HG03520 (cell line): ENCODE data around the gene EFL1.
"Not testable (repeated sequence)": the region's sequence is repeated elsewhere in the genome, so short reads cannot be mapped to it uniquely, and the experiment has no call there.

Experiments
- ATAC-seq: cut with Tn5 transposase; IDR thresholded peaks from one replicate; pipeline ENCODE4 v1.9.1; 2021; ENCODE audit warnings: mild to moderate bottlenecking, moderate library complexity; ENCODE audit not compliant: unreplicated experiment

EFL1 gene

DNA sequence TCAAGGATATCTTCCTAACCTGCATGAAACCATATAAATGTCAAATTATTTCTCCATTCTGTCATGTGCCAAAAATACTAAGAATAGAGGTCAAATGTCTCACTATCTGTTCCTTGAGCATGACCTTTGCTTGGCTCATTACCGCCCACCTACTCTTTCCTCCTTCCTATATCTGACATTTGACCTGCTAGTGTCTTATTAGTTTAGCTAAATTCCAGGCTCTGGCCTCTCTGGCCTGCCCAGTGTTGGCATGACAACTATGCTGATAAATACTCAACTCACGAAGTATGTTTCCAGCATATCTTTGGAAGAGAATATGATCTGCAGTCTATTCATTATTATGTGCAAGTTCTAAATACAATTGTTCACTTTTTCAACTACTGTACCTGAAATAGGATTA lies 58.0 kb downstream of the EFL1 start:
- not testable (repeated sequence) for ATAC-seq

DNA sequence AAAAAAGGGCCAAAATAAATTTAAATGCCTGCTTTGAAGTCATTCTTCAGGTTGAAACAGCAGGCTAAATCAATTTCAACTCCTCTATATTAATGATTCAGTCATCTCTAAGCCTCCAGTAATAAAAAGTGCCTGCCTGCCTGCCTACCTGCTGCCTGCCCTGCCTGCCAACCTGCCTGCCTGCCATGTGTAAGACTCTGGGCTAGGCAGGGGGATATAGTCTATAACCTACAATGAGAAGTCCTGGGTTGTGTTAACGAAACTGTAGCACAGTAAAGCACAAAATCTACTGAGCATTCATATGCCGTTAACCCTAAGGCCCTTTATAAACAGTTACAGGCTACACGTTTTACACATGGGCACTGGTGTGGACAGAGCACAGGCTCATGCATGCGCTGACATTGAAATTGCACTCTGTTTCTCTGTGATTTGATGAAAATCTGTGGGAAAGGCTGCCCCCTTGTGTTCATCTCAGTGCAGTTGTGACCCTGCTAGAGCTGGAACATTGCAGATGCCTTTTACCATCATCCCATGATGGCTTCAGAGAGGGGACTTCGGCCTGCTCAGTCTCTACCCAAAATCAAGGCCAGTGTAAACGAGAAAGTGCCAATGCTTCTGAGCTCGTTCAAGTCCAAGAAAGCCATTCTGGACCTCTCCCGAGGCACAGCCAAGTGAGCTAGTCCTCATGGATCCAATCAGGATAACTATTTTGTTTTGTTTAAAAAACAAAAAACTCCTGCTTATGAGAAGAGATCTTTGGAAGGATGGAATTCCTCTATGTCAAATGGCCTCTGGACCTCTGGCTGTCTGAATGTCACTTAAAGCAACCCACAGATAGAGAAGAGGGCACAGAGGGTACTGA lies 64.6 kb downstream of the EFL1 start:
- peak; percentile 79 for ATAC-seq

DNA sequence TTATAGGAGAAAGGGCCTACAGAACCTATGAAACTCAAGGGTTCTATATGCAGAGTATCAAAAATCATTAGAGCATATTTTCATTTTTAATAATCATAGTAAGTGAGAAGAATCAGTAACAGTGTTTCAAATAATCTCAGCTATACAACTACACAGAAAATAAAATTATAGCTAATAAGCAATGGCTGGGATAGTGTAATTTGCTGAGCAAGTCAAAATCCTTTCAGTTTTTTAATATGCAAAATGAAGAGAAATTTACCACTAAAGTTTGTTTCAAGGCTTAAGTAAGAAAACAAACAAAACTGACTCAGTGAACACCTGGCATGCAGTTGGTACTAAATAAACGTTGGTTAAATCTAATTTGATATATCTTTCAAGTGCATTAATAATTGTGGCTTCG lies 66.2 kb downstream of the EFL1 start:
- ATAC-seq: no peak

GRCh38 chr15:82195818-82196217 lies 66.7 kb downstream of the EFL1 start:
- not testable (repeated sequence) for ATAC-seq

- not testable (repeated sequence) for ATAC-seq
Measured at GRCh38 chr15:82194488-82194887, 68.0 kb downstream of the EFL1 start.

- ATAC-seq: not testable (repeated sequence)
Measured at GRCh38 chr15:82193435-82193834, 69.1 kb downstream of the EFL1 start.

- not testable (repeated sequence) for ATAC-seq
Measured at GRCh38 chr15:82192394-82192793, 70.1 kb downstream of the EFL1 start.

GRCh38 chr15:82186719-82187406 lies 75.7 kb downstream of the EFL1 start:
- ATAC-seq: peak; percentile 91

DNA sequence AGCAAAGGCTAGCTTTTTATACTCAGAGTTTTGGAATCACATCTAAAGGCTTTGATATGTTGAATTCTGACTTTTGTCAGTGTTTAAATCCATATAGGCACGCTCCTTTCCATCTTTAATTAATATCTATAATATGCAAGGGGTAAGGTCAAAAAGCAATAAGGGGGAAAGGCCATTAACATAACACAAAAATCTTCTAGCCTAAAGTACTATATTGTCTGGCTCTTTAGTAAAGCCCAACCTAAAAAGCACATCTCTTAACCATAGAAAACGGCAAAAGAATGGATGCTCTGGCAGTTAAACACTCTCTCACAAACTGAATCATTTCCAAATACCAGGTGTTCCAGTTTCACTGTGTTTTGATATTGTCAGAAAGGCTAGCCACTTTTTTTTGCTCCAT lies 76.4 kb downstream of the EFL1 start:
- no peak for ATAC-seq

- no peak for ATAC-seq
Measured at GRCh38 chr15:82184776-82185175, 77.8 kb downstream of the EFL1 start.

GRCh38 chr15:82184355-82184754 lies 78.2 kb downstream of the EFL1 start:
- no peak for ATAC-seq

GRCh38 chr15:82183121-82184031 lies 79.2 kb downstream of the EFL1 start:
- ATAC-seq: no peak

GRCh38 chr15:82181371-82181770 lies 81.2 kb downstream of the EFL1 start:
- ATAC-seq: no peak

DNA sequence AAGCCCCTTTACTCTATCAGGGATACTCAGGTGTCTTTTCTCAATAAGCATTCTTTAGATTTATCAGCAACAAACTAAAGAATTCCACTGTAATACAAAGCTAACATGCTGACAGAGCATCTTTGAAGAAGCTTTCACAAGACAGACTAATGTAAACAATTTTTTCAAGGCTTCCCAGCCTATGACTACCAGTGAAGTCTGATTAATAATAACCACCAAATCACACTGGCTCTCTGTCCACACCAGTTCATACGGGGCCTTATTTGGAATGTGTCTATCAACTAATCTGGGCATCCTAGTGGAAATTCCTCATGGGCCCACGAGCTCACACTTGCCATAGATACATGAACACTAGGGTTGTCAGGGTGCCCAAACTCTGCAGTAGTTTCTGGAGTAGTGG lies 84.5 kb downstream of the EFL1 start:
- ATAC-seq: no peak

DNA sequence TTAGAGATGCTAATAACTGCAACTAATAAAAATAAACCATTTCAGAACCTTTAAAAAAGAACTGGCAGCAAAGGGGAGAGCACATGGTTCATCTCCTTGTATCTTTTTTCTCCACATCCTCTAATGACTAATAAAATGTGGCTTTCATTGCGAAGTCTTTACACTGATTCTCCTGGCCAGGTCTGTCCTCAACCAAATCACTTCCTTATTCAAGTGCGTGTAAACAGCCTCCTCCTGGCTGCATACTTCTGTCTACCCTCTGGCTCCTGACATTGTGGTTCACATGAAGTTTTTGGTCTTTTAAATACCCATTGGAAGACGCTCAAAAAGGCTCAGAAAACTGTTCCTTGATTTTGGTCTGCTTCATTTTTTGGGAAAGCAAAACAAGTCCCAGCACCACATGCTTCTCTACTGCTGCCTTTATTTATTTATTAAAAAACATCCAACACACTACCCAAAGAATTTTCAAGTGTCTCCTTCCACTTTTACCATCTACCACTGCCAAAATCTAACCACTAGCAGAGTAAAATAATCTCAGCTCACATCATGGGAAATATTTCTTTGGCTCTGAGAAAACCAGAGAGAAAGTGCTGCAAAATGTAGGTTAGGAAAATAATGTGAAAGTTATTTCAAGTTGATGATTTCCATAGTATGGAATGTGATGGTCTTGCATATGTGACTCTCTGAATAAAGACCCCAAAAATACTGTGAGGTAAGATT lies 85.1 kb downstream of the EFL1 start:
- no peak for ATAC-seq

- no peak for ATAC-seq
Measured at GRCh38 chr15:82176542-82176941, 86.0 kb downstream of the EFL1 start.

DNA sequence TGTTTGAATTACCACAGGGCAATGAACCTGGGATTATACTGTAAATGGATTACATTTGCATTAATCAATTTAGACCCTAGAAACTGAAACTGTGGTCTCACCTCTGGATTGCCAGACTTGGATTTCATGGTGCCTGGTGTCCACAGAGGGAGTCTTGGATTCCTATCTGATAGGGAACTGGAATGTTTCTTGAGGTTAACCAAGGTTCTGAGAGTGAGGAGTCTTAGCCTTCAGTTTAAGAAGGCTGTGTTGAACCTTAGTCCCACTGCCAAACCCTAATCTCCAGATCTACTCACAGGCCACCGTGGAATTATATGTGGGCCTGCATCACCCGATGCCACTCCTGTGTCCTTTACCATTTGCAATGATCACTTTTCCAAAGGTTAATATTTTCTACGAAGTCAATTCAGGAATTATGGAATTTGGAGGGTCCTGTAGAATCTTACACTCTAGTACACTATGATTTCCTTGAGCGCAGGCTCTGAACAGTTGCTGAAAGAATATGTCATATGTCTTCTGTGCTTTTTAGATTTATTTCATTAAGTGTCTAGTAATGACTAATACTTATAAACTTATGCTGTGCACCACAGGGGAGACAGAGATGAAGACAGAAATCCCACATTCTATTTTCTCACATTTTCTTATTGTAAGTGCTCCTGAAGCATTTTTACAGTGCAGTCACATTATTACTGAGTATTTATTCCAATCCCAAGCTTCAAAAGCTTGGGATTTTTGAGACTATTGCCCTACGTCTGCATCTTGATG lies 87.9 kb downstream of the EFL1 start:
- no peak for ATAC-seq

DNA sequence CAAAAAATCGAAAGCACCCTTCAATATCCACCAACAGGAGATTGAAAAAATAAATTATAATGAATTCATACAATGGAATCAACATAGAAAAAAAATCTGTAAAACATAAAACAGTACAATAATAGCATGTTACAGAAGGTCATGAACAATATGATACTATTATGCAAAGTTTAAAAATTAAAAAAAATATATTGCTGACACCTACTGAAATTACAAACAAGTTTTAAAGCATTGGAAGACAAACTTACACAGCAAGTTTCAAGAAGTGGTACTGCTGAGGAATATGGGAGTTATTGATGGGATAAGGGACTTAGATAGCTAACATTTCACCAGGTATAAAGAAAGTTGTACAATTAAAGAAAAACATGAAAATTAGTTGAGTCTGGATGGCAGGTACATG lies 89.4 kb downstream of the EFL1 start:
- ATAC-seq: no peak

DNA sequence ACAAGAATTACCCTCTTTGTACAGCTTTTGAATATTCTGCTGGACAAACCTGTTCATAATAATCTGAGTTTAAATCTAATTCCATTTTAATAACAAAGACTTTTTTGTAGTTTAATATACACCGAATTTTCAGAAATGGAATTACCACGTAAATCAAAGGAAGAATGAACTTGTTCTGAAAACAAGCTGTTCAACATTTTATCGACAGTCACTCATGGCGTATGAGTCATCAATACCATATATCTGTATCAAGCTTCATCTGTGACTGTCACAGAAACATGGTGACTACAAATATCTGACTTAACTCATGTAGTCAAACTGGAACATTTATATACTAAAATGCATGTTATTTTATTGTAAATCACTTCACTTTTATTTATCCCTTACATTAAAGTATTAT lies 90.0 kb downstream of the EFL1 start:
- no peak for ATAC-seq

- no peak for ATAC-seq
Measured at GRCh38 chr15:82168757-82169156, 93.8 kb downstream of the EFL1 start.
